Mucosa of stomach (tissue), 1 donor: ENCODE results near the gene ZNF302.
A peak's percentile ranks its signal among the peaks of the same experiment; 100 is the strongest.

Experiments
- H3K27me3 ChIP-seq: one replicate; pipeline ENCODE4 v1.7.0; 2013; ENCODE audit warnings: mild to moderate bottlenecking, low read length; ENCODE audit not compliant: control insufficient read depth, insufficient read depth
- H3K36me3 ChIP-seq: one replicate; pipeline ENCODE4 v1.7.0; 2013; ENCODE audit warnings: low read length; ENCODE audit not compliant: control insufficient read depth, insufficient read depth
- H3K4me1 ChIP-seq: one replicate; pipeline ENCODE4 v1.7.0; 2013; ENCODE audit warnings: mild to moderate bottlenecking, low read length; ENCODE audit not compliant: control insufficient read depth, insufficient read depth
- H3K4me3 ChIP-seq: one replicate; pipeline ENCODE4 v1.7.0; 2013; ENCODE audit warnings: low read length
- H3K9ac ChIP-seq: one replicate; pipeline ENCODE4 v1.7.0; 2013; ENCODE audit warnings: mild to moderate bottlenecking, low read length, moderate library complexity
- H3K9me3 ChIP-seq: one replicate; pipeline ENCODE4 v1.7.0; 2013; ENCODE audit warnings: mild to moderate bottlenecking, low read length, moderate library complexity; ENCODE audit not compliant: control insufficient read depth
- donor health status: Pancreatic carcinoma.

ZNF302 gene

DNA sequence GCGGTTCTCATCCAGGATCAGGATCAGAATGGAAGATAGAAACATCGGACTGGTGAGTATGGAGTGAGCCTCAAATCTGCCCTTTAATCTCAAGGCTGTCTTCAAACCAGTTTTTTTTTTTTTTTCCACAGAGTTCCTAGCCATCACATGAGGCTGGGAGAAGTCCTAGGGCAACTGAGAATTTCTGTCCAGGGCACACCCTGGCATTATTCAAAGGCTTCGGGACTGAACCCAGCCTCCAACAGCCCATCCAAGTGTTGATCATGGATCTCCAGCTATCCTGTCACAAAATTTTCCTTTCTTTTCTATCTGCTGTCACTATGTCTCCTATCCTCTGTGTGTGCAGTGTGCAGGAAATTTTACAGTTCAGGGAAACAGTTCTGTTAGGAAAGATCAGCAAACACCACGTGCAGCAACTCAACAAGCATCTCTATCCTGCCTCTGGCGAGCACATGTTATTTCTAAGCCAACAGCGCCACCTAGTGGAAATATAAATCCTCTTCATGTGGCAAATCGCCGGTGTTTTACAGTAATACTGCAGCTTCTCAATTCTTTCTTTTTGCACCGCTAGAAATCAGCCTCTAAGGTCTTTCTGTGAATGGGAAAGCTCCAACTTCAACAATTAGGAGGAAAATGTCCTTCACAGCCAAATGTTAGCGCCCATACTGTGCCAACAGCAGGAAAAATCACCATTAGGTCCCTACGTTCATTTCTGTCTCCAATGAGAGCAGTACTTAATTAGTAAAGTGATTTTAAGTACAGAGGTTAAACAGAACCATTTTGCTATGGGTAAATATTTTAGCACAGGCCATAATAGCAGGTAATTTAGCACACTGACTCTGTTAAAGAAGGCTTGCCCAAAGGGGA lies 35.1 kb downstream of the ZNF302 start:
- Histone ChIP-seq H3K27me3 (no peaks in the 10 kb centered on the region), H3K9me3 (no peaks in the 10 kb centered on the region), H3K4me3 (no peak overlapping the region), H3K36me3 (no peaks in the 10 kb centered on the region), H3K4me1 (no peaks in the 10 kb centered on the region), H3K9ac (no peak overlapping the region)

DNA sequence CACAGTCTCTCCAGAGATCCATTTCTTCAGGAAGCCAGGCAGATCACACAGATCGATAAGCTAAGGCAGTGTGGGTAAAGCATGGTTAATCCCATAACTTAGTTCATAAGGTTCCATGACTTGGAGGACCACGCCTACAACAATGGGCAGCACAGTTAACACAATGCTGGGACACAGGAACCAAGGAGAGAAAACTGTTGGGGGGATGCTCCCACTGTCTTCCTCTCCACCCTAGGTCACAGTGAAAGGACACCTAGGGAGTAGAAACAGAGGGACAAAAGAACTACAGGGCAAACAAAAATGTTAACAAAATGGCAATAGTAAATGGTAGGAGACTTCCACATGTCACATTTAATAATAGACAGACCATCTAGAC lies 35.8 kb downstream of the ZNF302 start:
- Histone ChIP-seq H3K9me3 (no peaks in the 10 kb centered on the region), H3K4me3 (no peak overlapping the region), H3K4me1 (no peaks in the 10 kb centered on the region), H3K27me3 (no peaks in the 10 kb centered on the region), H3K36me3 (no peaks in the 10 kb centered on the region), H3K9ac (no peak overlapping the region)

DNA sequence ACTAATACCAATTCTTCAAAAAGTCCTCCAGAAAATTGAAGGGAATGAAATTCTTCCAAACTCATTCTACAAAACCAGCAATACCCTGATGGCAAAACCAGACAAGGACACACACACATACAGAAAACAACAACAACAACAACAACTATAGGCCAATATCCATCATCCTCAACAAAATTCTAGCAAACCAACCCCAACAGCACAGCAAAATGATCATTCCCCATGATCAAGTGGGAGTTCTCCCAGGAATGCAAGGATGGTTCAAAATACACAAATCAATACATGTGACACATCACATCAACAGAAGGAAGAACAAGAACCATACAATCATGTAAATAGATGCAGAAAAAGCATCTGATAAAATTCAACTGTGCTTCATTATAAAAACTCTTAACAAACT lies 37.9 kb downstream of the ZNF302 start:
- Histone ChIP-seq H3K27me3 (no peaks in the 10 kb centered on the region), H3K9ac (no peak overlapping the region), H3K36me3 (no peaks in the 10 kb centered on the region), H3K9me3 (no peaks in the 10 kb centered on the region), H3K4me3 (no peak overlapping the region), H3K4me1 (no peaks in the 10 kb centered on the region)

DNA sequence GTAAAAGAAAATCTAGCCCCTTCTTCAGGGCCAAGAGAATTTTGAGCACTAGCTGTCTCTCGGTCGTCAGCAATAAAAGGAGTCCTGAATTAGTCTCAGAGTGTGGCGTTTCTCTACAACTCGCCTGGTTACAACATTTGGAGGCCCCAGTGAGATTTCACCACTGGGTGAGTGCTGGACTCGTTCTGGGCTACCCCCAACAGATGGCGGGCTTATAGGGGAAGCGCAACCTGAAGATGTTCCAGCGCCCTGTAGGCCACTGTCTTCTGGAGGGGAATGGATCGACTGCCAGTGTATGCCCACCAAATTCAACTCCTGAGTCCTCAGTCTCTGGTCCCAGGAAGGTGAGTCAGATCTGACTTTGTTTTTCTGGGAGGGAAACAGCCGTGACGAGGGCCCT lies 44.9 kb downstream of the ZNF302 start:
- Histone ChIP-seq H3K4me1 (no peaks in the 10 kb centered on the region), H3K27me3 (peaks cover 7% of the 10 kb centered on the region), H3K36me3 (no peaks in the 10 kb centered on the region), H3K4me3 (no peak overlapping the region), H3K9ac (no peak overlapping the region), H3K9me3 (no peaks in the 10 kb centered on the region)

DNA sequence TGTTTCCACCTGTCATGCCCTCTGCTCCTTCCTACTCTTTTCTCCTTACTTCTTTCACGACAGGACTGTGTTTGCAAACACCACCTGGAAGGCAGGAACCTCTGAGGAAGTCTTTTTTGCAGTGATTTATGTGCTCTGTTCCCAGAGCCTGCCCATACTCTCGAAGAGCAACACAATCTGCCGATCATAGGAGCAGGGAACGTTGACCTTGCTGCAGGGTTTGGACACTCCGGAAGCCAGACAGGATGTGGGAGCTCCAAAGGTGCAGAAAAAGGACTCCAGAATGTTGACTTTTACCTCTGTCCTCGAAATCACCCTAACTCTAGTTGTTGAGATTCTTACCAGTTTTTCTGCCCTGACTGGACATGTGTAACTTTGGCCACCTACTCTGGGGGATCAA lies 47.9 kb downstream of the ZNF302 start:
- H3K4me3 ChIP-seq = no peak overlapping the region
- no peaks in the 10 kb centered on the region for H3K9me3 ChIP-seq
- H3K9ac ChIP-seq = no peak overlapping the region
- no peaks in the 10 kb centered on the region for H3K4me1 ChIP-seq
- no peaks in the 10 kb centered on the region for H3K36me3 ChIP-seq
- H3K27me3 ChIP-seq = peaks cover 7% of the 10 kb centered on the region

DNA sequence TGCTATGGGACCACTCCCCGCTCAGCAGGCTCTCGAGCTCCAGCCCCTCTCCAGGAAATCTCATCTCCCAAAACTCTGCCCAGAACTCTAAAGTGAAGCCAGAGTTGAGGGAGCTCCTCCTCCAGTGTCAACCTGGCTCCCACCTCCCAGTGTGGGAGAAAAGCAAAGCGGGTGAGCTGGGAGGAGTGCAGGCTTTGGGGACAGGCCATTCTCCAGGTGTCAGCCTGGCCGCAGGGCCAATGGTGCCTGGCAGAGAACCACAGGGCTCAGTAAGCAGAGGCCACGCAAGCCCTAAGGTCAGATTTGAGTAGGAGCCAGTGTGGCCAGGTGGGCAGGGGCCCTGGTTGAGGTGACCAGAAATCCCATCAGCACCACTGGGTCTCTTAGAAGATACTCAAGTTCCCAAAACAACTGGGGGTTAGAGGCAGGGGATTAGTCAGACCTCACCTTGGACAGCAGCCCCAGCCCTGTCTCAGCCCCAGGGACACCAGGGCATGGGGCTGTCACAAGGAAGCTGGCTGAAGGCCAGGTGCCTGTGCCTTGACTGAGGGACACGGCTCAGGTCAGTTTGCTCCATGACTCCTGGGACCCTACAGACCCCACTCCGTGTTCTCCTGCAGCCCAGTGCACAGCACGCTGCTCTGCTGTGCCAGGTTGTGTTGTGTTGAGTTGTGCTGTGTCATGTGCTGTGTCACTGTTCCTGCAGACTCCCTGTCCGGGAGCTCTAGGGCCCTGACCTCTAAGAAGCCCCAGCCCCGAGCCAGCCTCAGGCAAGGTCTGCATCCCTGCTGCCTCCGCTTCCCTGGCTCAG lies 53.7 kb downstream of the ZNF302 start:
- no peak overlapping the region for H3K4me3 ChIP-seq
- H3K4me1 ChIP-seq = peaks cover 12% of the 10 kb centered on the region
- H3K9me3 ChIP-seq = no peaks in the 10 kb centered on the region
- H3K27me3 ChIP-seq = peaks cover 4% of the 10 kb centered on the region
- H3K9ac ChIP-seq = no peak overlapping the region
- no peaks in the 10 kb centered on the region for H3K36me3 ChIP-seq

DNA sequence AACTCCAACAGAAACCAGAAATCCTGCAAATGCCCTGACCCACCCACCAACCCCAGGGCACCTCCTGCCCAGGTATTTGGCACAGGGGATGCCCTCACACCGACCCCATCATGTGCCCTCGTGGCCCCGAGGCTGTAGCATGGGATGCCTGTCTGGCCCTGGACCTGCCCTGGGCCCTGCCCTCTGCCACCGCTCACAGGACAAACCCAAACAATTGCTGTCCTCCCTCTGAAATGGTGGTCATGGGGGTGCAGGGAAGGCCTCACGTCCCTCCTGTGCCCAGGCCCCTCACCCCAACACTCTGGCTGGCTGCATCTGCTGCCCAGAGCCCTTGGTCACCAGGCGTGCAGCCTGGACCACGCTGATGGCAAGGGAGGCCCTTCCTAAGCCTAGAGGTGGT lies 54.5 kb downstream of the ZNF302 start:
- Histone ChIP-seq H3K36me3 (no peaks in the 10 kb centered on the region), H3K9me3 (no peaks in the 10 kb centered on the region), H3K4me3 (no peak overlapping the region), H3K27me3 (no peaks in the 10 kb centered on the region), H3K4me1 (peaks cover 12% of the 10 kb centered on the region), H3K9ac (no peak overlapping the region)

DNA sequence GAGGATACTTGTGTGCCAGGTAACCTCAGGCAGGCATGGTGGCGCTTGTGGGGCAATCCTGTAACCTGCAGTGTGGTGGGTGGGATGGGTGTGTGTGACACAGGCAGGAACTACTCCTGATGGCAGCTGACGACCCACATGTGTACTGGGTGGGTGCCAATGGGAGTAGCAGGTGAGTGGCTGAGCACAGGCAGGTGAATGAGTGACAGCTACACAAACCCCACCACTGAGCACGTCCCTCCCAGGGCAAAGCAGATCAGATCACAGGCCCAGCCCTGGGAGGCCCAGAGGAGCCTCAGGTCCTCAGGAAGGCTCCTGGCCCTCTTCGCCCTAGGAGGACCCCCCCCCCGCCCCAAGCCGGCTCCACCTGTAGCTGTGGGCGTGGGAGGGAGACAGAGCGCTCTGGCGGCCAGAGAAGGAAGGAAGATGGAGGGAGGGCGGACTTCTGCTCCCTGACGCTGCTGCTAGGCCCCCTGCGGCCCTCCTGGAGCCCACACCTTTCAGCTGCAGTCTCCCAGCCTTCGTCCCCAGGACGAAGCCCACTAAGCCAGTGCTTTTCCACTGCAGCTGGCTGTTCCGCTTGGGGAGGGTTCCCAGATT lies 55.2 kb downstream of the ZNF302 start:
- Histone ChIP-seq H3K4me3 (peak overlapping the region; percentile 52), H3K36me3 (no peaks in the 10 kb centered on the region), H3K4me1 (peaks cover 12% of the 10 kb centered on the region), H3K9ac (peak overlapping the region; percentile 76), H3K27me3 (no peaks in the 10 kb centered on the region), H3K9me3 (no peaks in the 10 kb centered on the region)

DNA sequence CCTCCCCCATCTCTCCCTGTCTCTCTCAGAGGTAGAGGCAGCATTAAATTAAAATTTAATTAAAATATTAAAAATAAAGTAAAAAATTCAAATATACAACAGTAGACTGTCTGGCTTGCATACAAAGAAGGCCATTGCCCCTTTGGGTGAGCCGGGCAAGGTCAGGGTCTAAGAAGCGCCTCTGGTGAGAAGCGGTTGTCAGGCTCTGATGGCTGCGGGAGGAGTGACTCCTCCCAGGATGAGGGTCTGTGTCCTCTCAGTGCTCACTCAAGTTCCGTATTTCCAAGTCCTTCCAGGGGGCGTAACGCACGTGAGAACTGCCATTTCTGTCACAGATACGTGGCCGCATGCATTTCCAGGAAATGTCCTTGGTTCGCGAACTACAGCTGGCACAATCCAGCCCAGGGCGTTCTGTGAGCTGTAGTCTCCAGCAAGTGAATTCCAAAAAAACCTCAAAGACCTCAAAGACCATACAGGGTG lies 55.8 kb downstream of the ZNF302 start:
- no peaks in the 10 kb centered on the region for H3K27me3 ChIP-seq
- peak overlapping the region; percentile 52 for H3K4me3 ChIP-seq
- H3K4me1 ChIP-seq = peaks cover 12% of the 10 kb centered on the region
- no peaks in the 10 kb centered on the region for H3K36me3 ChIP-seq
- H3K9ac ChIP-seq = peak overlapping the region; percentile 76
- H3K9me3 ChIP-seq = no peaks in the 10 kb centered on the region

DNA sequence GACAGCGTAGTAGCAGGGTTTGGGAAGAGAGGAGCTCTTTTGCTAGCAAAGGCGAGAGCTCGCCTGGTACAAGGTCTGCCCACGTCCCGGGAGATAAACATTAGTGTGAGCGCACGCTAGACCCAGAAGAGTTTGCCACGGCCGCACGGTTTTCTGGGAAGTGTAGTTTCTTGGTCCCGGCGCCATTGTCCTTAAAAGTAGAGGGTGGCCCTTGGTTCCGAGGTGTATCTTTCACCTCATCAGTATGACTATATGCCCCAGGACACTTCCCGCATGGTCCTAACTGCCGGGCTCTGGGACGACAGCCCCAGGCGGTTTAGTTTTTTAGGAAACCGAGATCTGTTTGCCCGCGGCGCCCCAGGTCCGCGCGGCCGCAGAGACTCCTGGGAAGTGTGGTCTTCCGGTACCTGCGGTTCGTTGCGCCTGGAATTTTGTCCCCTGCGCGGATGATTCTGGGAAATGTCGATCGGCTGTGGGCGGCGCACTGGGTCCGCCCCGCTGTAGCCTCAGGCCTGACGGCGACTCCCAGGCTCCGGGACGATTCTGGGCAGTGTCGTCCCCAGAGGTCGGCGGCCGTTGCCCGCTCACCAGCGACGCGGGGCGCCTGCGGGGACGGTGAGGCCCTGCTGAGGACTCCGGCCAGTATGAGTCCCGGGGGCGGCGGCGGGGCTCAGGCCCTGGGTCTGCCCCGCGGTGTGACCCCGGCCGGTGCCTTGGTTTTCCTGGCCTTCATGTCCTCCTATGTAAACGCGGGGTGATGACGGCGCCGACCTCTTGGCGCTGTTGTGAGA lies 56.5 kb downstream of the ZNF302 start, which contains the start of gene ZNF181:
Gene ZNF181 (plus strand): TSS at position 498 of the 791 bp plus-strand sequence. CDS start 795 bp downstream, outside the sequence.
- peak within 1 kb of the TSS; percentile 52 for H3K4me3 ChIP-seq
- no peaks in the 10 kb centered on the region for H3K36me3 ChIP-seq
- no peaks in the 10 kb centered on the region for H3K27me3 ChIP-seq
- H3K9me3 ChIP-seq = no peaks in the 10 kb centered on the region
- H3K9ac ChIP-seq = peak within 1 kb of the TSS; percentile 76
- peaks cover 12% of the 10 kb centered on the region for H3K4me1 ChIP-seq

DNA sequence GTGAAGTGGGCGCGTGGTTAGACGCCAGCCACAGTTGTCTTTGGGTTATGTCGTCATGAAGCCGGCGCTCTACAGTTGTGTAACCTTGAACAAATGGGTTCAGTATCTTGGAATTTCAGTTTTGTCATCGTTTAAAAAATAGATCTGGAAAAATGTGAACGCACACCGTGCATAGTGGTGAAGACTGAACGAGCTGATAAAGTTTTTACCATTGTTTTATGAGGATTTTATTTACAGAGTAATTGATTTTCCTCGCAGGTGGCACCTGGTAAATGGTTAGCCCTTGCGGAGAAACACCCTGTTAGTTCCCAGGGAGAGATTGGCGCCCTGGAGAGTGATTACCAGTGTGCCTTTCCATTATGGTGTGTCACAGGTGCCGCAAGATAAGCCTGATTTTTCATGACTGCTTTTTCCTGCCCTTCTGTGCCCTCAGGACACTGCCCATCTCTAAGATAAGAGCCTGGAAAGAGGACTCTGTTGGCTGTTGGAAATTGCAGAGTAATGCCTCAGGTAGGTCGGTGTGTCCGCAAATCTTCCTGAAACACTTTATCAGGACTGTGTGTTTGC lies 57.1 kb downstream of the ZNF302 start:
- H3K36me3 ChIP-seq = no peaks in the 10 kb centered on the region
- peaks cover 4% of the 10 kb centered on the region for H3K9me3 ChIP-seq
- H3K27me3 ChIP-seq = no peaks in the 10 kb centered on the region
- H3K9ac ChIP-seq = peak overlapping the region; percentile 76
- H3K4me1 ChIP-seq = peaks cover 12% of the 10 kb centered on the region
- peak overlapping the region; percentile 52 for H3K4me3 ChIP-seq
